ENCODE measurements around the gene LZTS2.

The LZTS2 gene

GRCh38 chr10:100998991-100999741, 442 bp upstream of the LZTS2 start:
- no peak for DNase-seq

- DNase-seq: no peak
These were observed 713 bp downstream of the LZTS2 start for GRCh38 chr10:101000127-101000914.

- DNase-seq: no peak
These were observed 1.5 kb downstream of the LZTS2 start for GRCh38 chr10:101000915-101001658.

- no peak for DNase-seq
These were observed 2.0 kb downstream of the LZTS2 start for GRCh38 chr10:101001659-101002035.

- DNase-seq: no peak
These were observed 2.8 kb downstream of the LZTS2 start for GRCh38 chr10:101002456-101002855.

- DNase-seq: no peak
These were observed 4.1 kb downstream of the LZTS2 start for GRCh38 chr10:101003639-101004206.

- DNase-seq: no peak
These were observed 5.8 kb downstream of the LZTS2 start for GRCh38 chr10:101005361-101005760.

- DNase-seq: no peak
These were observed 6.4 kb downstream of the LZTS2 start for GRCh38 chr10:101005869-101006567.

GRCh38 chr10:101006593-101007098, 7.0 kb downstream of the LZTS2 start:
- DNase-seq: no peak

GRCh38 chr10:101007099-101007711, 7.6 kb downstream of the LZTS2 start:
- no peak for DNase-seq

GRCh38 chr10:101007915-101008822, 8.6 kb downstream of the LZTS2 start:
- no peak for DNase-seq

GRCh38 chr10:101008823-101009423, 9.3 kb downstream of the LZTS2 start:
- DNase-seq: no peak

- DNase-seq: no peak
These were observed 10.7 kb downstream of the LZTS2 start for GRCh38 chr10:101010329-101010728.

GRCh38 chr10:101011517-101012423, 12.2 kb downstream of the LZTS2 start:
- no peak for DNase-seq

- DNase-seq: peak; percentile 2
These were observed 13.1 kb downstream of the LZTS2 start for GRCh38 chr10:101012525-101013364.

GRCh38 chr10:101013365-101013825, 13.8 kb downstream of the LZTS2 start:
- no peak for DNase-seq

GRCh38 chr10:101014230-101014884, 14.7 kb downstream of the LZTS2 start:
- DNase-seq: peak; percentile 0

Data from NCI-H2081 treated with DMSO at 0.1 percent for 48 hours (cell line).